ENCODE measurements around the gene CLDN8.

DNA sequence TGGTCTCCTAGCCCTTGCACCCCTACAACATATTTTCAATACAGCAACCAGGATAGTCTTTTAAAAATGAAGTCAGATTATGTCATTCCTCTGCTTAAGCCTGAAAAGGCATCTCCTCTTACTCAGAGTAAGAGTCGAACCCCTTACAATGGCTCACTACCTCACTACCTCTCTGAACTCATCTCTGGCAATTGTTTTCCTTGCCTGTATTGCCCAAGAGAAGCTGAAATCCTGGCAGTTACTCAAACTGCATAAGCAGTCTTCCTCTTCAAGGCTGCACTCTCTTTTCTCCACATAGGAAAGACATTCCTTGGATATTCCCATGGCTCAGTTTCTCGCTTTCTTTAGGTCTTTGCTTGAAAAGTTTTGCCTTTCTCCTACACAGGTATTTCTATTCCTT is 22.7 kb downstream of the CLDN8 start:
- TF ChIP-seq, protein P1, sequence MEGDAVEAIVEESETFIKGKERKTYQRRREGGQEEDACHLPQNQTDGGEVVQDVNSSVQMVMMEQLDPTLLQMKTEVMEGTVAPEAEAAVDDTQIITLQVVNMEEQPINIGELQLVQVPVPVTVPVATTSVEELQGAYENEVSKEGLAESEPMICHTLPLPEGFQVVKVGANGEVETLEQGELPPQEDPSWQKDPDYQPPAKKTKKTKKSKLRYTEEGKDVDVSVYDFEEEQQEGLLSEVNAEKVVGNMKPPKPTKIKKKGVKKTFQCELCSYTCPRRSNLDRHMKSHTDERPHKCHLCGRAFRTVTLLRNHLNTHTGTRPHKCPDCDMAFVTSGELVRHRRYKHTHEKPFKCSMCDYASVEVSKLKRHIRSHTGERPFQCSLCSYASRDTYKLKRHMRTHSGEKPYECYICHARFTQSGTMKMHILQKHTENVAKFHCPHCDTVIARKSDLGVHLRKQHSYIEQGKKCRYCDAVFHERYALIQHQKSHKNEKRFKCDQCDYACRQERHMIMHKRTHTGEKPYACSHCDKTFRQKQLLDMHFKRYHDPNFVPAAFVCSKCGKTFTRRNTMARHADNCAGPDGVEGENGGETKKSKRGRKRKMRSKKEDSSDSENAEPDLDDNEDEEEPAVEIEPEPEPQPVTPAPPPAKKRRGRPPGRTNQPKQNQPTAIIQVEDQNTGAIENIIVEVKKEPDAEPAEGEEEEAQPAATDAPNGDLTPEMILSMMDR (IDR thresholded peaks at IDR 0.05; ENCODE audit: low read depth, low read length), result no peak
- no peak for TF ChIP-seq POLR2A (IDR thresholded peaks at IDR 0.05; ENCODE audit: extremely low read depth, insufficient read length)
